Spleen (tissue), 11 donors: Measurements from ENCODE around the gene SFXN5. TPM values are rescaled to one million over a fixed set of nuclear protein-coding genes. Genes with fewer than 3 reads are reported as not detected.

ENCODE experiments used
- DNase-seq: peaks from one replicate; pipeline ENCODE4 v3.0.0-alpha.2; 2020
- H3K27ac ChIP-seq, 8 donors: fragments of 200-600 bp; sonication (generic) in 7 of 8; 1 replicate in 4 of 8; 2 replicates in 4 of 8; pipeline versions ENCODE4 v1.5.0 to v1.8.0; 2016 to 2021; ENCODE audit warnings: inconsistent platforms in 4 of 8, mild to moderate bottlenecking in 4 of 8, moderate library complexity in 1 of 8
- H3K27me3 ChIP-seq, 7 donors: fragments of 200-600 bp; sonication (generic) in 6 of 7; replicated peaks in 1 of 7; 1 replicate in 4 of 7; 2 replicates in 3 of 7; pipeline versions ENCODE4 v1.5.0 to v1.8.0; 2016 to 2021; ENCODE audit warnings: inconsistent platforms in 3 of 7, mild to moderate bottlenecking in 1 of 7
- H3K36me3 ChIP-seq, 6 donors: fragments of 200-600 bp; sonication (generic) in 5 of 6; 1 replicate in 4 of 6; 2 replicates in 2 of 6; pipeline versions ENCODE4 v1.5.0 to v1.8.0; 2016 to 2021; ENCODE audit warnings: inconsistent platforms in 2 of 6
- H3K4me1 ChIP-seq, 6 donors: fragments of 200-600 bp; sonication (generic) in 5 of 6; 1 replicate in 3 of 6; 2 replicates in 3 of 6; pipeline versions ENCODE4 v1.5.0 to v1.8.0; 2016 to 2021; ENCODE audit warnings: inconsistent platforms in 3 of 6
- H3K4me3 ChIP-seq, 8 donors: fragments of 200-600 bp; sonication (generic) in 7 of 8; 1 replicate in 4 of 8; 2 replicates in 4 of 8; pipeline versions ENCODE4 v1.5.0 to v1.8.0; 2016 to 2021; ENCODE audit warnings: inconsistent platforms in 4 of 8, mild to moderate bottlenecking in 4 of 8, moderate library complexity in 2 of 8
- H3K9me3 ChIP-seq, 8 donors: fragments of 200-600 bp; sonication (generic) in 7 of 8; 1 replicate in 4 of 8; 2 replicates in 4 of 8; pipeline versions ENCODE4 v1.5.0 to v1.8.0; 2016 to 2021; ENCODE audit warnings: inconsistent platforms in 4 of 8
- CTCF ChIP-seq, 11 experiments: fragments of 200-600 bp in 7 of 11; fragments of 450-650 bp in 4 of 11; sonication (generic) in 4 of 11; IDR thresholded peaks in 8 of 11; conservative IDR thresholded peaks in 3 of 11; 1 replicate in 7 of 11; 2 replicates in 4 of 11; pipeline versions ENCODE4 v1.4.0 to v1.8.0; 2016 to 2021; ENCODE audit warnings: antibody characterized with exemption in 11 of 11, inconsistent platforms in 4 of 11, mild to moderate bottlenecking in 1 of 11
- POLR2A ChIP-seq, 3 donors: fragments of 450-650 bp; IDR thresholded peaks; one replicate each; pipeline ENCODE4 v1.5.1; 2017; ENCODE audit warnings: antibody characterized with exemption in 3 of 3, mild to moderate bottlenecking in 1 of 3
- POLR2AphosphoS5 ChIP-seq, 3 donors: sonication (generic); formaldehyde crosslinking; IDR thresholded peaks; one replicate each; pipeline ENCODE4 v1.5.1; 2017; ENCODE audit warnings: antibody characterized with exemption in 3 of 3
- WGBS, 5 donors: extraction: QIAGEN DNeasy Blood & Tissue Kit in 3 of 5; methylation state at CpG; one replicate each; pipeline versions ENCODE4 v1.1.5 to v1.1.7; 2013 to 2018; 5-methylcytosine and 5-hydroxymethylcytosine counted together
- intact Hi-C: fragments of 100-400 bp; cut with DNase I; formaldehyde crosslinking; loops from one replicate; pipeline ENCODE4 v1.15.0; 2023; ENCODE audit warnings: low total_unique reads
- polyA plus RNA-seq, 3 donors: library from polyadenylated mRNA; stranded (reverse); fragments of 200-250 nt; gene quantifications; one replicate each; pipeline ENCODE4 v1.2.1, GENCODE V29; 2013
- total RNA-seq, 7 donors: library from RNA; depleted of rRNA in 3 of 7; stranded (reverse); fragments of >200 nt in 3 of 7; fragmentation: NEBNext Ultra II Directional in 4 of 7; extraction: Animal tissue kit (Norgen Biotek cat#: 25700) in 4 of 7; gene quantifications; one replicate each; pipeline versions ENCODE4 v1.1.0 to v1.2.1, GENCODE V29; 2016 to 2021
- donor health status: healthy with polysubstance abuse.
- donor health status: DM: no; HTN: no; CAD: no; lungs with moderate emphysema.
- donor health status: DM: no; HTN: no; CAD: no.
- donor health status: Bipolar disorder and iron deficiency.
- donor health status: healthy.
- donor health status: DM: no; HTN: no; CAD: no.
- donor health status: DM: yes; HTN: yes; CAD: no.

SFXN5 gene
- total and polyA plus RNA-seq, 10 donors = 2.6 to 41.4 (median 22.9) TPM

GRCh38 chr2:73009177-73009839 is 62.2 kb downstream of the SFXN5 start:
- peaks cover 0 to 45% (median 5%) of the 10 kb centered on the region in 6 donors for H3K36me3 ChIP-seq
- peaks cover 0 to 8% (median 4%) of the 10 kb centered on the region in 8 donors for H3K9me3 ChIP-seq
- no peaks in the 10 kb centered on the region for H3K27me3 ChIP-seq
- no peak for DNase-seq
- no peak for TF ChIP-seq CTCF (IDR thresholded peaks at IDR 0.05 in 8 of 11, conservative IDR thresholded peaks at IDR 0.05 in 3 of 11)
- TF ChIP-seq POLR2A (IDR thresholded peaks at IDR 0.05) = no peak
- TF ChIP-seq POLR2AphosphoS5 (IDR thresholded peaks at IDR 0.05) = no peak
- WGBS, 5 donors = 90 to 97% (median 95%) methylated on average over 7 of the region's 7 CpGs
- intact Hi-C loops = no loop called here
- no peak overlapping the region for H3K4me3 ChIP-seq
- H3K27ac ChIP-seq = no peak overlapping the region
- no peaks in the 10 kb centered on the region for H3K4me1 ChIP-seq

- no peak overlapping the region for H3K27ac ChIP-seq
- H3K4me3 ChIP-seq = no peak overlapping the region
- TF ChIP-seq CTCF (IDR thresholded peaks at IDR 0.05 in 8 of 11, conservative IDR thresholded peaks at IDR 0.05 in 3 of 11) = no peak
- no peak for TF ChIP-seq POLR2AphosphoS5 (IDR thresholded peaks at IDR 0.05)
- TF ChIP-seq POLR2A (IDR thresholded peaks at IDR 0.05) = no peak
- 88 to 96% (median 90%) methylated on average over 9 of the region's 9 CpGs for WGBS, 5 donors
- H3K9me3 ChIP-seq = peaks cover 0 to 8% (median 4%) of the 10 kb centered on the region in 8 donors
- peaks cover 0 to 49% (median 5%) of the 10 kb centered on the region in 6 donors for H3K36me3 ChIP-seq
- intact Hi-C loops = no loop called here
- H3K27me3 ChIP-seq = no peaks in the 10 kb centered on the region
- no peak for DNase-seq
- no peaks in the 10 kb centered on the region for H3K4me1 ChIP-seq
Measured at GRCh38 chr2:73008766-73009135, 62.8 kb downstream of the SFXN5 start.

DNA sequence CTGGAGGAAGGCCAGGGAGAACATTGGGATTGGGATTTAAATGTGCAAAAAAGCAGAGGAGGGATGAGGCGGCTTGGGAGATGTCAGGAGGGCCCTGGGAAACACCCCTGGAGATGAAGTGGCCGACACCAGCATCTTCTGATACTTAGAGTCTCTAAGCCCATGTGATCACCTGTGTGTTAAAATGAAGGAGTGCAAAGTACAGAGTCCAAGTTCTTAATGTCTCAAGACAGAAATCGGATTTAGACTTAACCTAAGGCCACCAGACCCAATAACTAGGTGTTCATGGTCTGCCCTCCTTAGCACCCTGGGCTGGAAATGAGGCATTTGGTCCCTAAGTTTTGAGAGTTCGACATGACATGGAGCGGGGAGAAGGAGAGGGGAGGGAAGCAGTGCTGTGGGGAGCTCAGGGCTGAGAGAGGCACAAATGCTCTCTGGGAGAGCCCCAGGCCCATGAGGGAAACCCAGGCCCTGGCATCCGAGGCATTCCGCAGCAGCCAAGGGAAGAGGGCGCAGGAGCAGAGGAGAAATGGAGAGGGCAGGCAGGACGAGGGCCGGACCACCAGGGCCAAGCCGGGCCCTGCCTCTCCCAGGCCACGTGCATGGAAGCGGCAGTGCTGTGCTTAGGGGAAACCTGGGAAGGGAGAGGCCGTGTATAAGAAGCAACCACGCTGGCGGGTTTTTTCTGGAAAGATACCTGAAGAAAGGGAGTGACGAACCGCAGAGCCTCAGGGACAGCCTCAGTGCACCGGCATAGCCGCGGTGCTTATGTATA is 63.3 kb downstream of the SFXN5 start:
- 92 to 98% (median 97%) methylated on average over 21 of the region's 21 CpGs for WGBS, 5 donors
- Histone ChIP-seq H3K4me1 (no peaks in the 10 kb centered on the region), H3K36me3 (peaks cover 0 to 49% (median 5%) of the 10 kb centered on the region in 6 donors), H3K4me3 (no peak overlapping the region), H3K27ac (no peak overlapping the region), H3K9me3 (peaks cover 0 to 8% (median 4%) of the 10 kb centered on the region in 8 donors), H3K27me3 (no peaks in the 10 kb centered on the region)
- no peak for DNase-seq
- intact Hi-C loops = no loop called here
- no peak for TF ChIP-seq CTCF (IDR thresholded peaks at IDR 0.05 in 8 of 11, conservative IDR thresholded peaks at IDR 0.05 in 3 of 11)
- no peak for TF ChIP-seq POLR2AphosphoS5 (IDR thresholded peaks at IDR 0.05)
